Stimulated activated CD8-positive, alpha-beta memory T cell treated with anti-CD3 and anti-CD28 coated beads, Interleukin-15, amount 100 ng/mL, for 4 hours (primary cell): ENCODE measurements around the gene CREG2.

Source experiments
- DNase-seq, 2 donors: peaks; one replicate each; pipeline ENCODE4 v3.0.0-alpha.2; 2020; ENCODE audit warnings: low read depth in 2 of 2

The CREG2 gene, protein sequence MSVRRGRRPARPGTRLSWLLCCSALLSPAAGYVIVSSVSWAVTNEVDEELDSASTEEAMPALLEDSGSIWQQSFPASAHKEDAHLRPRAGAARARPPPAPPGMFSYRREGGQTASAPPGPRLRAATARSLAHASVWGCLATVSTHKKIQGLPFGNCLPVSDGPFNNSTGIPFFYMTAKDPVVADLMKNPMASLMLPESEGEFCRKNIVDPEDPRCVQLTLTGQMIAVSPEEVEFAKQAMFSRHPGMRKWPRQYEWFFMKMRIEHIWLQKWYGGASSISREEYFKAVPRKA

GRCh38 chr2:101387151-101387834 is at the start of gene CREG2:
CREG2 (minus strand) TSS chr2:101387503; CDS start chr2:101387457, 46 bp downstream.
- peak in 1 of 2 donors; percentile 6 for DNase-seq

DNA sequence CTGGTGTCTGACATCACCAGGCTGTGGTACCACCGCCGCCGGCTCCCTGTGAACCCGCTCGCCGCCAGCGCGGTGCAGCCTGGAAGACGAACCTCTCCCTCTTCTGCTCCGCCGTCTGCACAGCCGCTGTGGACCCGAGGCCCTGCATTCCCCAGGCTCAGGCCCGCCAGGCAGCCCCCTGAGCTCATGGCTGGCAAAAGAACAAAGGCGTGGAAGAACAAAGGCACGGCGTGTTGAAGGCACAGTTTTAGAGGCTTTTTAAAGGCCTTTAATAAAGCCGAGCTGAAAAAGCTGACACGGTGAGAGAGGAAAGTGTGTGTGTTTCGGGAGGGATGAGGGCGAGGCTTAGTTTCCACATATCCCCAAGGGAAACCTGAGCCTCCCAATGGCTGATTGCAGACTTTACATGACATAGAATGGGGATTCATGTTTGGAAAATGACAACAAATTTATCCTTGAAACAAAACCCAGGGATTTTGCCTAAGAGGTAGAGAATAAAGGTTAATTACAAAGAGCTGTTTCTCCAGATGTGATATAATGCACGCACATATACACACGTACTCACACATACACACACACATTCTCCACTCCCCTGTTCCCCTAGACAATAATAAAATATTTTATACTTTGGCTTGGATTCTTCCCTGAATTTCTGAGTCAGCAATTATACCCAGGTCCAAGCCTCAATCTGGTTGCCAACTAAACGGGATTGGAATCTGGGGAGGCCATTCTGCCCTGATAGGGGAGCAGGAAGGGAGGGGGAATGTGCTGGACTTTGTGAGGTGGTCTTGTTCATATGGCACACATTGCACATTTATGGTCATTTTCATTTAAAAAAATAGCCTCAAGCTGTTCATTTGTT is 47.9 kb upstream of the CREG2 start:
- DNase-seq = no peak

- no peak for DNase-seq
Observed at GRCh38 chr2:101433465-101433864, 46.2 kb upstream of the CREG2 start.

GRCh38 chr2:101432411-101433181 is 45.3 kb upstream of the CREG2 start:
- DNase-seq = no peak

- DNase-seq = no peak
Observed at GRCh38 chr2:101431486-101431885, 44.2 kb upstream of the CREG2 start.

GRCh38 chr2:101430156-101430555 is 42.9 kb upstream of the CREG2 start:
- DNase-seq = no peak

GRCh38 chr2:101429453-101429852 is 42.1 kb upstream of the CREG2 start:
- no peak for DNase-seq

DNA sequence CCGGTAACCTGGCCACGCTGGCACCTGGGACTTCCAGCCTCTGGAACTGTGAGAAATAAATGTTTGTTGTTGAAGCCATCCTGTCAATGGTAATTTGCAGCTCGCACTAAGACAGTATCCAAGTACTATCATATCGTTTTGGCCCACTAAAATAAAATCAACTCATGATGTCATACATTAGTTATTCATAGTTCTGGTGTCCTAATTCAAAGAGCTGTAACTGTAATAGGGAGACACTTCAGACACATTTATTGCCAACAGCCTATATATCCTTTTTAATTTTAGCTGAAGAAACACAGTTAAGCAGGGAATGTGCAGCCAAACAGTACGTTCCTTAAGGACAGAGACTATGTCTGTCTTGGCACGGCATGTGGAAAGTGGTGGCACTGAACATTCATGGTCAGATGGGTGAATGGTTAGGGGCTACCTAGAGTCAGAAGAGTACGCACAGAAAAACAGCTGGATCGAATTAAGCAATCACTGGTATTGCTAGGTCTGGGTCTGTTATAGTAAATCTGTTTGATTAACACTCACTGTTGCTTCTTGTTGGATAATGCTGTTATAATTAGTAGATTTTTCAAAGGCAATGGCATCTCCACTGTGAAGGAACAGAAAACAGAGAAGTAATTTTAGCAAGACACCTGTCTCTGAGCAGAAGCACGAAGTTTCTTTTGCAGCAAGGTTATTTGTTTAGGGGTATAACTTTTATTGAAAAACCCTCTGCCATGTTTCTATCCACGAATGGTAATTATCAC is 41.3 kb upstream of the CREG2 start:
- DNase-seq = no peak

DNA sequence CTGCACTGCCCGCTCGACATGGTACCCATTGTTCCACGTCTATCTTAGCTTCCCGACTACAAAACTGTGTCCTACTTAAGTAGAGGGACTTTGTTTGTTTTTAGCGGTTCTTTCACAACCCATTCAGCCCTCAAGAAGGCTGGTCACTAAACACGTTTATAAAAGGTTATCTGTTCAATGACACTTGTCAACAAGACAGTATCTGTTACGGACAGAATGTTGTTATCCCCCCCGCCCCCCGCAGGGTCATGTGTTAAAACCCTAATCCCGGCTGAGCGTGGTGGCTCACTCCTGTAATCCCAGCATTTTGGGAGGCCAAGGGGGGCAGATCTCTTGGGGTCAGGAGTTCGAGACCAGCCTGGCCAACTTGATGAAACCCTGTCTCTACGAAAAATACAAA is 40.4 kb upstream of the CREG2 start:
- DNase-seq = no peak

GRCh38 chr2:101427240-101427639 is 39.9 kb upstream of the CREG2 start:
- DNase-seq = no peak

- no peak for DNase-seq
Observed at GRCh38 chr2:101426822-101427221, 39.5 kb upstream of the CREG2 start.

- no peak for DNase-seq
Observed at GRCh38 chr2:101420623-101421022, 33.3 kb upstream of the CREG2 start.

GRCh38 chr2:101419096-101419663 is 31.9 kb upstream of the CREG2 start:
- DNase-seq = peak in 1 of 2 donors; percentile 36

DNA sequence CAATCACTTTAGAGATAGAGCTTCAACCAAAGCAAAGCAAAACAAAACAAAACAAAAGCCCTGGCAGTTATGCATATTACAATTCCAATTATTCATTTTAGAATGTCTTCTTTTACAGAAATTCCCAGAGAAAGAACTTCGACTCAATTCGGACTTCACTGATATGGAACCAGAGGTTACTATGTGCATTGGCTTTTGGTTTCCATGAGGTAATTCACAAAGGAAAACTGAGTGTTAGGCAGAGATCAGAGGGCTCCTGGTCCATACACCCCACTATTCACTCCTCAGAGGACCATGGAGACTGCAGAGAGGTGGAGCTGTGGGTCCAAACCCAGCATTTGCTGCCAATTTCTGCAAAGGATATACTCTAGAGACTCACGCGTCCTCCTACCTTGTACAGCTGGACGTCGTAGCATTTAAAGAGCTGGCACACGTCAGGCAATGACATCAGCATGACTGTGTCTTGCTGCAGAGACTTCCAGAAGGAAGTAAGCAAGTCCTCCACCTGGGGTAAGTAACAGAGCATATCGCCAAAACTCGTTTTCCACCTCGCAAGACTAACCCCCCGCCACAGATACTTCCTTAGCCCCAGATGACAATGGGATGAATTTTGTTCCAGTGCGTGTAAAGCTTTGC is 31.3 kb upstream of the CREG2 start:
- no peak for DNase-seq

- no peak for DNase-seq
Observed at GRCh38 chr2:101416609-101417008, 29.3 kb upstream of the CREG2 start.

GRCh38 chr2:101415884-101416283 is 28.6 kb upstream of the CREG2 start:
- DNase-seq = no peak

DNA sequence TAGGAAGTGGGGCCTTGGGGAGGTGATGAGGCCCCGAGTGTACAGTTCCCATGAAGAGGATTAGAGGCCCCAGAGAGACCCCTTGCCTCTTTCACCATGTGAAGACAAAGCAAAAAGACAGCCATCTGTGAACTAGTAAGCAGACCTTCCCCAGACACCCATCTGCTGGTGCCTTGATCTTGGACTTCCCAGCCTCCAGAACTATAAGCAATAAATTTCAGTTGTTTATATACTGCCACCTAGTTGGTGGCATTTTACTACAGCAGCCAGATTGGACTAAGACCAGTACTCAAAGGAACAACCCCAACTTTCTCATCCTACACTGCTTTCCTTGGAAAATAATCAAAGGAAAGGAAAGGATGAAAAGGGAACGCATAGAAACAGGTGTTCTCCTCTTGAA is 27.9 kb upstream of the CREG2 start:
- no peak for DNase-seq

DNA sequence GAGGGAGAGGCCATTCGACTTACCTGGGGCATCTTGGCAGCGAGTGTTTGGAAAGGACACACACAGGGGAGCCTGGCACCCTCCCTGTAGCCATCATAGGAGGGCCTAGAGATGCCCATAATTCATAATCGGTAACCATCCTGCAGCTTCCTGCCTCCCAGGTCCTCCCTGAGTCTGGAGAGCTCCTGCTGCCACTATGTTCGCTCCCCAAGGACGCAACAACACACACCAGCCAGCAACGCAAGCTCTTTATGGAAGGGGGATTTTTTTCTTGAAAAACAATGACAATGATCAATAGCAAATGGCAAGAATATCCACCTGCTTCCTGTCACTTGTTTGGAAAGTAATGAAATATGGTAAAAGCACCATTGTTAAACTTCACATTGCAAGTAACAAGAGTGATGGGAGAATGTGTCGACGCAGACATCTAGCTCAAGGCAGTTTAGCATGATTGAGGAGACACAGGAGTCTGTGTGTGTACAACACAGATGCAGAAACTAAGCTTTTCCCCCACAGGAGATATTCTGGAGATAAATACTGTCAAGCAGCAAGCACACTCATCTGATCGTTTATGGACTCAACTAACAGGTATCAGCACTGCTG is 24.9 kb upstream of the CREG2 start:
- no peak for DNase-seq

DNA sequence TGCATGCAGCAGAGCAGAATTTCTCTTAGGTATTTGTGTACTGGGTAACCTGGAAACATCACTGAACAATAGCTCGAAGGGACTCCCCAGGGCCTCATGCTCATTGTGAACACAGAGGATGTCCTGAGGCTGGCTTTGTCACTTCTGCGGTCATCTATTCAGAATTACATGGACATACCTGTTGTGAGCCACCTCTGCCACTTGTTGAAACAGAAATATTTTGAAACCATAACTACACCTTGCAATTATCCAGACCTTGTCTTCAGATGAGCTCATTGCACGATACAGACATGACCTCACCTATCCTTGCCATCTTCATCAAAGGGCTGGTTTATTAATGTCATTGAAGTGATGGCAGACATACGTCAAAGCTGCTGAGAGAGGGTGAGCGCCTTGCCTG is 23.4 kb upstream of the CREG2 start:
- no peak for DNase-seq

DNA sequence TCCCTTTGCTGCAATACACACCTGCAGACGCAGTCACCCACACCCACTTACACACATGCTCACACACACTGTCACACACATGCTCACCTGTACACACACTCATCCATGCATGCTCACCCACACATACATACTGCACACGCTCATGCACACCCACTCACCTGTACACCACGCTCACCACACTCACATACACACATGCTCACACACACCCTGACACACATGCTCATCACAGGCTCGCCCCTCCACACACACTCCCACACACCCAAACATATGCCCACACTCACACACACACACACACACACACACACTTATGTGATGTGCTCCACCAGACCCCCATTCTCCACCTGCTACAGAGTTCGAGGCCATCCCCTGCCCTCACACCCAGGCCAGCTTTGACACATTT is 22.8 kb upstream of the CREG2 start:
- DNase-seq = no peak
